K562 (cell line): ENCODE data around the gene FAM107B. TPM values are rescaled to one million over a fixed set of nuclear protein-coding genes. Genes with fewer than 3 reads are reported as not detected.

ENCODE experiments used
- ATAC-seq: fragments of 200-7000 bp; cut with Tn5 transposase; 3 replicates; pipeline ENCODE4 v1.9.1; 2020; ENCODE audit warnings: moderate library complexity
- BruUV-seq: library from RNA; stranded (reverse); fragments of 400-500 nt; replicated peaks from 2 replicates; lab custom pipeline; 2021; lab: Mats Ljungman, UMichigan
- CTCF ChIA-PET: fragments of 300-600 bp; formaldehyde crosslinking; extraction: SDS; loops from one replicate; lab custom pipeline; 2021; ENCODE audit warnings: low intra/inter-chr PET ratio; lab: Yijun Ruan, JAX
- POLR2A ChIA-PET: fragments of 300-600, 350-650 bp; sonication (Branson Sonifier 250); formaldehyde crosslinking; extraction: SDS; loops from one replicate; lab custom pipeline; 2021; ENCODE audit warnings: antibody characterized with exemption, inconsistent platforms; lab: Yijun Ruan, JAX
- DNase-seq, 4 experiments: peaks; one replicate each; pipeline versions ENCODE4 v3.0.0 to v3.0.0-alpha.2; 2011 to 2018; ENCODE audit warnings: low spot score in 3 of 4, mixed read lengths in 3 of 4; ENCODE audit errors: extremely low read depth in 1 of 4
- FAIRE-seq: peaks from 2 replicates; lab custom pipeline; 2011; peaks lifted over from hg19 to GRCh38; lab: Jason Lieb, UNC
- H2AFZ ChIP-seq: 2 replicates; pipeline ENCODE4 v1.6.0; 2011; ENCODE audit warnings: low read depth, low read length, control low read depth, inconsistent platforms
- H3K27ac ChIP-seq: fragments of 200-600 bp; 3 replicates; pipeline ENCODE4 v1.8.0; 2011; ENCODE audit warnings: low read depth, mild to moderate bottlenecking, control low read depth, inconsistent platforms, low read length, moderate library complexity, mixed read lengths; ENCODE audit errors: extremely low read depth
- H3K27me3 ChIP-seq, 2 experiments: fragments of 300-600 bp in 1 of 2; 2 replicates in 1 of 2; 3 replicates in 1 of 2; pipeline versions ENCODE4 v1.6.0 to v1.8.0; 2011; ENCODE audit warnings: inconsistent platforms in 2 of 2, low read length in 2 of 2, mild to moderate bottlenecking in 1 of 2, mixed read lengths in 1 of 2, moderate library complexity in 1 of 2; ENCODE audit not compliant: control insufficient read depth in 2 of 2, insufficient read depth in 2 of 2
- H3K36me3 ChIP-seq: fragments of 300-600 bp; 3 replicates; pipeline ENCODE4 v1.8.0; 2011; ENCODE audit warnings: mild to moderate bottlenecking, low read length, inconsistent platforms; ENCODE audit not compliant: control insufficient read depth, insufficient read depth
- H3K4me1 ChIP-seq, 2 experiments: fragments of 200-600 bp in 1 of 2; replicated peaks in 1 of 2; 2 replicates in 1 of 2; 3 replicates in 1 of 2; pipeline versions ENCODE4 v1.5.1 to v1.8.0; 2011; ENCODE audit warnings: inconsistent platforms in 2 of 2, low read length in 2 of 2, mild to moderate bottlenecking in 1 of 2, mixed read lengths in 1 of 2, moderate library complexity in 1 of 2; ENCODE audit not compliant: control insufficient read depth in 2 of 2, insufficient read depth in 2 of 2
- H3K4me2 ChIP-seq: 2 replicates; pipeline ENCODE4 v1.6.1; 2011; ENCODE audit warnings: low read length, control low read depth, inconsistent platforms, mixed read lengths; ENCODE audit not compliant: insufficient read depth
- H3K4me3 ChIP-seq: fragments of 200-600 bp; sonication (generic), shearing (Covaris generic); 2 replicates; pipeline ENCODE4 v1.5.1; 2016; ENCODE audit warnings: control low read depth, inconsistent platforms
- H3K79me2 ChIP-seq: fragments of 200-600 bp; 3 replicates; pipeline ENCODE4 v1.8.0; 2011; ENCODE audit warnings: low read length, inconsistent platforms; ENCODE audit not compliant: control insufficient read depth, insufficient read depth
- H3K9ac ChIP-seq, 2 experiments: 2 replicates each; pipeline versions ENCODE4 v1.6.0 to v1.6.1; 2011; ENCODE audit warnings: low read depth in 2 of 2, low read length in 2 of 2, control low read depth in 1 of 2, inconsistent platforms in 1 of 2, mild to moderate bottlenecking in 1 of 2, mixed read lengths in 1 of 2; ENCODE audit not compliant: insufficient read depth in 1 of 2
- H3K9me1 ChIP-seq: one replicate; pipeline ENCODE4 v1.6.0; 2011; ENCODE audit warnings: inconsistent platforms, mild to moderate bottlenecking, low read length, moderate library complexity; ENCODE audit not compliant: control insufficient read depth, insufficient read depth
- H3K9me3 ChIP-seq: replicated peaks from 2 replicates; pipeline ENCODE4 v1.5.1; 2011; ENCODE audit warnings: low read depth, low read length, inconsistent platforms; ENCODE audit not compliant: control insufficient read depth, insufficient read depth
- H4K20me1 ChIP-seq: replicated peaks from 2 replicates; pipeline ENCODE4 v1.6.1; 2011; ENCODE audit warnings: low read length, inconsistent platforms, mixed read lengths; ENCODE audit not compliant: control insufficient read depth, insufficient read depth
- BRF2 ChIP-seq: IDR thresholded peaks from 3 replicates; pipeline ENCODE4 v1.6.1; 2011; ENCODE audit warnings: borderline replicate concordance, mild to moderate bottlenecking; ENCODE audit not compliant: insufficient read length, insufficient read depth
- E2F3 ChIP-seq: fragments of 250-450 bp; sonication (Bioruptor Pico); IDR thresholded peaks from 2 replicates; pipeline ENCODE4 v1.4.0; 2020; ENCODE audit warnings: mild to moderate bottlenecking
- ETS2 ChIP-seq: IDR thresholded peaks from 2 replicates; pipeline ENCODE4 v1.6.1; 2016; ENCODE audit warnings: borderline replicate concordance, missing genetic modification characterization, mild to moderate bottlenecking, moderate library complexity, missing compliant biosample characterization; ENCODE audit not compliant: poor library complexity, severe bottlenecking
- FUS ChIP-seq: fragments of 200-400 bp; formaldehyde crosslinking; optimal IDR thresholded peaks from 2 replicates; pipeline ENCODE3; 2017; ENCODE audit warnings: low read depth, low read length
- GTF2F1 ChIP-seq: IDR thresholded peaks from 2 replicates; pipeline ENCODE4 v1.6.1; 2011; ENCODE audit warnings: low read depth, low read length, improper control_type of control experiment
- JUND ChIP-seq, 2 experiments: IDR thresholded peaks; 2 replicates in 1 of 2; 3 replicates in 1 of 2; pipeline ENCODE4 v1.6.1; 2011; ENCODE audit warnings: borderline replicate concordance in 2 of 2, low read depth in 2 of 2, low read length in 2 of 2, improper control_type of control experiment in 1 of 2, missing biosample characterization in 1 of 2, missing genetic modification characterization in 1 of 2, missing genetic modification reagents in 1 of 2
- PTRF ChIP-seq: fragments of 450-650 bp; IDR thresholded peaks from 2 replicates; pipeline ENCODE4 v1.6.1; 2016; ENCODE audit warnings: mild to moderate bottlenecking, missing genetic modification characterization, missing compliant biosample characterization
- RB1 ChIP-seq: fragments of 450-650 bp; IDR thresholded peaks from 2 replicates; pipeline ENCODE4 v1.6.1; 2017; ENCODE audit warnings: low read depth, mild to moderate bottlenecking
- SMAD3 ChIP-seq: fragments of 450-650 bp; formaldehyde crosslinking; conservative IDR thresholded peaks from 2 replicates; pipeline ENCODE4 v1.4.0; 2020; ENCODE audit warnings: mild to moderate bottlenecking
- TAF9B ChIP-seq: fragments of 450-650 bp; IDR thresholded peaks from 2 replicates; pipeline ENCODE4 v1.6.1; 2018; ENCODE audit warnings: mild to moderate bottlenecking; ENCODE audit not compliant: partially characterized antibody
- ZEB2 ChIP-seq: fragments of 450-650 bp; IDR thresholded peaks from 2 replicates; pipeline ENCODE4 v1.6.1; 2016
- ZNF589 ChIP-seq: fragments of 200-800 bp; sonication (Bioruptor generic); IDR thresholded peaks from 2 replicates; pipeline ENCODE4 v1.6.1; 2016; ENCODE audit warnings: low read depth, missing genetic modification characterization, missing compliant biosample characterization
- WGBS: fragments of 100-300 bp; shearing (Covaris generic); methylation state at CpG from one replicate; pipeline ENCODE4 v1.1.6; 2016; ENCODE audit warnings: low coverage, mixed read lengths; ENCODE audit not compliant: insufficient coverage; ENCODE audit errors: missing lambda C conversion rate; 5-methylcytosine and 5-hydroxymethylcytosine counted together
- in situ Hi-C: fragments of 300-500 bp; cut with MboI; formaldehyde crosslinking; loops from 4 replicates; pipeline ENCODE4 v1.15.0; 2018; ENCODE audit warnings: inconsistent platforms, mixed read lengths
- intact Hi-C: fragments of 100-400 bp; cut with micrococcal nuclease; formaldehyde crosslinking; loops from 2 replicates; pipeline ENCODE4 v1.14.2; 2022
- polyA plus RNA-seq, 8 experiments: library from polyadenylated mRNA; depleted of rRNA in 4 of 8; stranded (reverse) in 5 of 8; unstranded in 3 of 8; fragments of >200 nt; fragmentation: Nextera tagmentation in 2 of 8; fragmentation: Illumina TruSeq in 1 of 8; extraction: Ambion mirVana in 2 of 8; extraction: Trizol in 1 of 8; gene quantifications; 2 replicates each; pipeline versions ENCODE4 v1.2.1 to v1.2.3, GENCODE V29; 2011 to 2014; ENCODE audit warnings: inconsistent platforms in 1 of 8, missing spikeins in 1 of 8
- total RNA-seq, 7 experiments: library from RNA; depleted of rRNA in 6 of 7; stranded (reverse); fragments of >200 nt in 6 of 7; fragmentation: Illumina TruSeq in 2 of 7; extraction: Trizol in 2 of 7; gene quantifications; 2 replicates each; pipeline versions ENCODE4 v1.2.1 to v1.2.3, GENCODE V29; 2011 to 2021; ENCODE audit warnings: low replicate concordance in 1 of 7

FAM107B gene
- total and polyA plus RNA-seq, 9 of the 15 experiments (the other 6 are each of a cell fraction or from before 2014, with no cell fraction given): 0.40 to 2.8 (median 1.4) TPM

GRCh38 chr10:14593806-14594205 lies 180.9 kb downstream of the FAM107B start (continued):
- TF ChIP-seq E2F3 (CRISPR knock-in tag): no peak
- TF ChIP-seq ZNF589 (CRISPR knock-in tag): no peak

- BruUV-seq: no TSS peak
- Histone ChIP-seq H3K9ac (no peak overlapping the region), H3K9me1 (no peaks in the 10 kb centered on the region), H3K27ac (no peak overlapping the region), H3K27me3 (peaks cover 11 to 14% of the 10 kb centered on the region in 2 experiments; a peak in 4 of 5 replicates), H3K36me3 (no peaks in the 10 kb centered on the region), H2AFZ (no peak overlapping the region), H3K4me2 (no peak overlapping the region), H3K79me2 (no peaks in the 10 kb centered on the region), H4K20me1 (no peaks in the 10 kb centered on the region), H3K4me1 (no peaks in the 10 kb centered on the region), H3K9me3 (no peaks in the 10 kb centered on the region), H3K4me3 (no peak overlapping the region)
- DNase-seq: no peak
- CTCF ChIA-PET: no interaction called here
- WGBS: 1% methylated on average over 6 of the region's 6 CpGs
- intact Hi-C loops (no loop called here), in situ Hi-C loops (no loop called here)
- POLR2A ChIA-PET: no interaction called here
- TF ChIP-seq JUND (IDR thresholded peaks at IDR 0.05; ENCODE audit: borderline replicate concordance, low read depth, low read length) (no peak), JUND (tag; IDR thresholded peaks at IDR 0.05; ENCODE audit: borderline replicate concordance, low read depth, low read length) (no peak), ETS2 (no peak), ZEB2 (no peak), GTF2F1 (no peak), SMAD3 (CRISPR knock-in tag) (no peak), BRF2 (no peak), TAF9B (no peak), FUS (no peak), PTRF (tag) (no peak), RB1 (no peak)
- no peak for FAIRE-seq
- no peak for ATAC-seq
Measured at GRCh38 chr10:14592566-14592965, 182.1 kb downstream of the FAM107B start.
